ENCODE data around the gene B4GALNT2. TPM values are rescaled to one million over a fixed set of nuclear protein-coding genes. Genes with fewer than 3 reads are reported as not detected.
A peak's percentile ranks its signal among the peaks of the same experiment; 100 is the strongest.

Gene B4GALNT2
- total and polyA plus RNA-seq, 2 experiments from 2014 or later = not detected

GRCh38 chr17:49224198-49224996, 91.8 kb downstream of the B4GALNT2 start:
- Histone ChIP-seq H3K4me1 (ENCODE audit: low read depth) (no peaks in the 10 kb centered on the region), H3K27me3 (peaks cover 76% of the 10 kb centered on the region), H3K27ac (no peak overlapping the region), H3K9me3 (ENCODE audit: low read depth) (no peaks in the 10 kb centered on the region), H3K36me3 (no peaks in the 10 kb centered on the region), H3K4me3 (peak overlapping the region; percentile 8)
- DNase-seq (ENCODE audit: low read depth in 1 of 2, low spot score in 1 of 2) = peak in 1 of 2 donors; percentile 31
- TF ChIP-seq CTCF (IDR thresholded peaks at IDR 0.05; ENCODE audit: low read depth, low read length) = no peak

DNA sequence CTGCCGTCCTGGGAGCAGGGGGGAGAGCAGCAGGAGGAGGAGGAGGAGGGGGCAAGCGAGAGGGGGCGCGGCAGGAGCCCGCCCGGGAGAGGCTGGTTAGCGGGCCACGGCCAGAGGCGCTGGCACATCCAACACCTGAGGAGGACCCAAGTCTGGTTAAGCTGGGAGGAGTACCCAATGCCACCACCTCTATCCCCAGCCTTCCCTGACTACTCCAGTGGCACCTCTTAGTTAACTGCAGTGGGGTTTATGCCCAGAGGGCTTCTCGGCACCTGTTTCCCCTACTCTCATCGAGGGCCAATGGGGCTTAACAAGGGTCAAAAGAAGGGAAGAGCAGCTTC, 92.4 kb downstream of the B4GALNT2 start:
- peak overlapping the region; percentile 8 for H3K4me3 ChIP-seq
- no peaks in the 10 kb centered on the region for H3K36me3 ChIP-seq
- TF ChIP-seq CTCF (IDR thresholded peaks at IDR 0.05; ENCODE audit: low read depth, low read length) = no peak
- no peaks in the 10 kb centered on the region for H3K9me3 ChIP-seq (ENCODE audit: low read depth)
- H3K4me1 ChIP-seq (ENCODE audit: low read depth) = no peaks in the 10 kb centered on the region
- DNase-seq (ENCODE audit: low read depth in 1 of 2, low spot score in 1 of 2) = no peak
- H3K27me3 ChIP-seq = peaks cover 82% of the 10 kb centered on the region
- H3K27ac ChIP-seq = no peak overlapping the region

DNA sequence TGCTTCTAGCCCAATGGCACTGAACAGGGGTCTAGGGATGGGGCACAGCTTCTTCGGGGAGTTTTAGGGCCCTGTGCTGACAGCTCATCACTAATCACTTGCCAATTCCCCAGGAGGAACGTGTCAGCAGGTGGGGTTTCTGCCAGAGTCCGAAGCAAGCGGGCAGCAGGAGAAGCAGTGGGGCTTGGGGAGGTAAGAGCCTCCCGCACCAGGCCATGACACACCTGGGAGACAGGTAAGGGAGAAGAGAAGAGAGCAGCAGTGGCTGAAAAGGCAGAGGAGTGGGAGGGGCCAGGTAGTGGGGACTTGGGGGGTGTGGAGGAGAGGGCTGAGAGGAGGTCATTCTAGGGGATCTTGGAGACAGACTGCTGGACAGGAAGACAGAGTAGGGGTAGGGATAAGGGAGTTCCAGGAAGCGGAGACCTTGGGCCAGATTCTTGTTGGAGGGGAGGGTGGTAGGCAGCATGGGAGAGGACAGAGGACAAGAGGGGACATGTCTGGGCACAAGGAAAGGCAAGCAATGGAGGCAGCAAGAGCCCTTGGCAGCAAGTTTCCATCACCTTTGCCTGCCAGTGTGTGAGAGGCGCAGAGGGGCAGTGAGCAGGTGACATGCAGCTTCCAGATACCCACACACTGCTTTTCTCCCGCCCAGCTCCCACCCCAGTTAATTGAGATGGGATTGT, 93.1 kb downstream of the B4GALNT2 start:
- TF ChIP-seq CTCF (IDR thresholded peaks at IDR 0.05; ENCODE audit: low read depth, low read length) = no peak
- Histone ChIP-seq H3K27ac (no peak overlapping the region), H3K27me3 (peaks cover 87% of the 10 kb centered on the region), H3K4me1 (ENCODE audit: low read depth) (no peaks in the 10 kb centered on the region), H3K4me3 (no peak overlapping the region), H3K36me3 (no peaks in the 10 kb centered on the region), H3K9me3 (ENCODE audit: low read depth) (no peaks in the 10 kb centered on the region)
- DNase-seq (ENCODE audit: low read depth in 1 of 2, low spot score in 1 of 2) = no peak

Other genes with a start within 250 kb of the B4GALNT2 start
- 160 and 303 TPM in 2 replicates for gene ATP5MC1, start 240.0 kb upstream of the B4GALNT2 start, total RNA-seq
- gene ATP5MC1, start 240.0 kb upstream of the B4GALNT2 start, polyA plus RNA-seq = 455 and 810 TPM in 2 replicates
- gene UBE2Z, start 224.4 kb upstream of the B4GALNT2 start, total RNA-seq = 52.7 and 54.1 TPM in 2 replicates
- 61.7 and 64.2 TPM in 2 replicates for gene UBE2Z, start 224.4 kb upstream of the B4GALNT2 start, polyA plus RNA-seq
- gene SNF8, start 187.9 kb upstream of the B4GALNT2 start, total RNA-seq = 114 and 187 TPM in 2 replicates
- 132 and 315 TPM in 2 replicates for gene SNF8, start 187.9 kb upstream of the B4GALNT2 start, polyA plus RNA-seq
- not detected in 2 replicates for gene GIP, start 164.2 kb upstream of the B4GALNT2 start, total RNA-seq
- 0.66 TPM in 1 of 2 replicates, not detected in the other for gene GIP, start 164.2 kb upstream of the B4GALNT2 start, polyA plus RNA-seq
- gene IGF2BP1, start 135.4 kb upstream of the B4GALNT2 start, total RNA-seq = 55.1 and 74.0 TPM in 2 replicates
- gene IGF2BP1, start 135.4 kb upstream of the B4GALNT2 start, polyA plus RNA-seq = 18.7 and 41.7 TPM in 2 replicates
- gene GNGT2, start 77.8 kb downstream of the B4GALNT2 start, total RNA-seq = not detected in 2 replicates
- not detected in 2 replicates for gene GNGT2, start 77.8 kb downstream of the B4GALNT2 start, polyA plus RNA-seq
- gene ABI3, start 77.9 kb downstream of the B4GALNT2 start, total RNA-seq = 0.24 and 0.32 TPM in 2 replicates
- 2.5 TPM in 1 of 2 replicates, not detected in the other for gene ABI3, start 77.9 kb downstream of the B4GALNT2 start, polyA plus RNA-seq
- not detected in 2 replicates for gene PHOSPHO1, start 98.0 kb downstream of the B4GALNT2 start, total RNA-seq
- gene PHOSPHO1, start 98.0 kb downstream of the B4GALNT2 start, polyA plus RNA-seq = not detected in 2 replicates
- gene ZNF652, start 229.5 kb downstream of the B4GALNT2 start, total RNA-seq = 30.0 and 48.5 TPM in 2 replicates
- gene ZNF652, start 229.5 kb downstream of the B4GALNT2 start, polyA plus RNA-seq = 27.4 and 42.6 TPM in 2 replicates